ENCODE data around the gene SRM.

- TF ChIP-seq POLR2A (IDR thresholded peaks at IDR 0.05), result no peak
- TF ChIP-seq CTCF (IDR thresholded peaks at IDR 0.05), result no peak
Measured at GRCh38 chr1:11058026-11058425, 1.8 kb downstream of the SRM start.
